HepG2 (cell line): ENCODE results near the gene CBFA2T2. TPM values are rescaled to one million over a fixed set of nuclear protein-coding genes. Genes with fewer than 3 reads are reported as not detected.

ENCODE experiments used
- HNRNPL ChIP-seq: fragments of 200-400 bp; formaldehyde crosslinking; IDR thresholded peaks from 2 replicates; pipeline ENCODE4 v1.6.1; 2017; ENCODE audit warnings: mild to moderate bottlenecking, low read depth, low read length
- RFX5 ChIP-seq: IDR thresholded peaks from 2 replicates; pipeline ENCODE4 v1.6.1; 2011; ENCODE audit warnings: low read depth, low read length, improper control_type of control experiment
- SETDB1 ChIP-seq: sonication (generic); formaldehyde crosslinking; IDR thresholded peaks from 2 replicates; pipeline ENCODE4 v1.5.1; 2020; ENCODE audit warnings: missing genetic modification reagents, mild to moderate bottlenecking, borderline replicate concordance
- SP4 ChIP-seq: sonication (generic); formaldehyde crosslinking; IDR thresholded peaks from 2 replicates; pipeline ENCODE4 v1.8.1; 2023; ENCODE audit warnings: mild to moderate bottlenecking, missing genetic modification reagents
- SSRP1 ChIP-seq: IDR thresholded peaks from 2 replicates; pipeline ENCODE4 v1.6.1; 2016; ENCODE audit warnings: control low read depth
- U2AF1 ChIP-seq: fragments of 200-400 bp; formaldehyde crosslinking; optimal IDR thresholded peaks from 2 replicates; pipeline ENCODE3; 2017; ENCODE audit warnings: mild to moderate bottlenecking, low read depth, low read length
- ZNF275 ChIP-seq: sonication (generic); formaldehyde crosslinking; IDR thresholded peaks from 2 replicates; pipeline ENCODE4 v1.8.0; 2022; ENCODE audit warnings: missing genetic modification reagents, mild to moderate bottlenecking, inconsistent platforms, borderline replicate concordance
- ZNF468 ChIP-seq: sonication (generic); formaldehyde crosslinking; IDR thresholded peaks from 2 replicates; pipeline ENCODE4 v1.8.0; 2022; ENCODE audit warnings: mild to moderate bottlenecking, moderate library complexity, missing genetic modification reagents
- polyA plus RNA-seq, 8 experiments: library from polyadenylated mRNA; depleted of rRNA in 3 of 8; stranded (reverse) in 7 of 8; unstranded in 1 of 8; fragments of >200 nt; fragmentation: Illumina TruSeq in 4 of 8; extraction: Trizol in 4 of 8; gene quantifications; 2 replicates each; pipeline versions ENCODE4 v1.2.1 to v1.2.3, GENCODE V29; 2011 to 2016; ENCODE audit warnings: low read depth in 4 of 8, missing spikeins in 1 of 8, mixed read lengths in 1 of 8; ENCODE audit not compliant: insufficient read depth in 1 of 8
- total RNA-seq, 5 experiments: library from RNA; depleted of rRNA; stranded (reverse); fragments of >200 nt; fragmentation: Illumina TruSeq; extraction: Trizol; gene quantifications; 2 replicates each; pipeline ENCODE4 v1.2.3, GENCODE V29; 2016; ENCODE audit warnings: low read depth in 1 of 5
- TF ChIP-seq, protein P1 (sequence below): sonication (generic); formaldehyde crosslinking; IDR thresholded peaks from 2 replicates; pipeline ENCODE4 v1.4.0; 2020; ENCODE audit warnings: mild to moderate bottlenecking, missing genetic modification reagents, borderline replicate concordance
- TF ChIP-seq, protein P2 (sequence below): sonication (generic); formaldehyde crosslinking; IDR thresholded peaks from 2 replicates; pipeline ENCODE4 v1.4.0; 2020; ENCODE audit warnings: missing genetic modification reagents
- TF ChIP-seq, protein P3 (sequence below): sonication (generic); formaldehyde crosslinking; IDR thresholded peaks from 2 replicates; pipeline ENCODE4 v1.4.0; 2020; ENCODE audit warnings: missing genetic modification reagents
- TF ChIP-seq, protein P4 (sequence below): sonication (generic); formaldehyde crosslinking; IDR thresholded peaks from 2 replicates; pipeline ENCODE4 v1.8.1; 2022; ENCODE audit warnings: mild to moderate bottlenecking, missing genetic modification reagents
- TF ChIP-seq, protein P5 (sequence below): sonication (generic); formaldehyde crosslinking; IDR thresholded peaks from 2 replicates; pipeline ENCODE4 v1.8.1; 2022; ENCODE audit warnings: low read depth, mild to moderate bottlenecking, missing genetic modification reagents

The CBFA2T2 gene
- total and polyA plus RNA-seq, 2 of the 13 experiments (the other 11 are each of a cell fraction or from before 2014, with no cell fraction given): 6.3 to 21.2 TPM

GRCh38 chr20:33688938-33689424 lies 199.1 kb downstream of the CBFA2T2 start (continued):
- TF ChIP-seq, protein P1, sequence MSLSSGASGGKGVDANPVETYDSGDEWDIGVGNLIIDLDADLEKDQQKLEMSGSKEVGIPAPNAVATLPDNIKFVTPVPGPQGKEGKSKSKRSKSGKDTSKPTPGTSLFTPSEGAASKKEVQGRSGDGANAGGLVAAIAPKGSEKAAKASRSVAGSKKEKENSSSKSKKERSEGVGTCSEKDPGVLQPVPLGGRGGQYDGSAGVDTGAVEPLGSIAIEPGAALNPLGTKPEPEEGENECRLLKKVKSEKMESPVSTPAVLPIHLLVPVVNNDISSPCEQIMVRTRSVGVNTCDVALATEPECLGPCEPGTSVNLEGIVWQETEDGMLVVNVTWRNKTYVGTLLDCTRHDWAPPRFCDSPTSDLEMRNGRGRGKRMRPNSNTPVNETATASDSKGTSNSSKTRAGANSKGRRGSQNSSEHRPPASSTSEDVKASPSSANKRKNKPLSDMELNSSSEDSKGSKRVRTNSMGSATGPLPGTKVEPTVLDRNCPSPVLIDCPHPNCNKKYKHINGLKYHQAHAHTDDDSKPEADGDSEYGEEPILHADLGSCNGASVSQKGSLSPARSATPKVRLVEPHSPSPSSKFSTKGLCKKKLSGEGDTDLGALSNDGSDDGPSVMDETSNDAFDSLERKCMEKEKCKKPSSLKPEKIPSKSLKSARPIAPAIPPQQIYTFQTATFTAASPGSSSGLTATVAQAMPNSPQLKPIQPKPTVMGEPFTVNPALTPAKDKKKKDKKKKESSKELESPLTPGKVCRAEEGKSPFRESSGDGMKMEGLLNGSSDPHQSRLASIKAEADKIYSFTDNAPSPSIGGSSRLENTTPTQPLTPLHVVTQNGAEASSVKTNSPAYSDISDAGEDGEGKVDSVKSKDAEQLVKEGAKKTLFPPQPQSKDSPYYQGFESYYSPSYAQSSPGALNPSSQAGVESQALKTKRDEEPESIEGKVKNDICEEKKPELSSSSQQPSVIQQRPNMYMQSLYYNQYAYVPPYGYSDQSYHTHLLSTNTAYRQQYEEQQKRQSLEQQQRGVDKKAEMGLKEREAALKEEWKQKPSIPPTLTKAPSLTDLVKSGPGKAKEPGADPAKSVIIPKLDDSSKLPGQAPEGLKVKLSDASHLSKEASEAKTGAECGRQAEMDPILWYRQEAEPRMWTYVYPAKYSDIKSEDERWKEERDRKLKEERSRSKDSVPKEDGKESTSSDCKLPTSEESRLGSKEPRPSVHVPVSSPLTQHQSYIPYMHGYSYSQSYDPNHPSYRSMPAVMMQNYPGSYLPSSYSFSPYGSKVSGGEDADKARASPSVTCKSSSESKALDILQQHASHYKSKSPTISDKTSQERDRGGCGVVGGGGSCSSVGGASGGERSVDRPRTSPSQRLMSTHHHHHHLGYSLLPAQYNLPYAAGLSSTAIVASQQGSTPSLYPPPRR (CRISPR knock-in tag): peak; percentile 79
- TF ChIP-seq, protein P2, sequence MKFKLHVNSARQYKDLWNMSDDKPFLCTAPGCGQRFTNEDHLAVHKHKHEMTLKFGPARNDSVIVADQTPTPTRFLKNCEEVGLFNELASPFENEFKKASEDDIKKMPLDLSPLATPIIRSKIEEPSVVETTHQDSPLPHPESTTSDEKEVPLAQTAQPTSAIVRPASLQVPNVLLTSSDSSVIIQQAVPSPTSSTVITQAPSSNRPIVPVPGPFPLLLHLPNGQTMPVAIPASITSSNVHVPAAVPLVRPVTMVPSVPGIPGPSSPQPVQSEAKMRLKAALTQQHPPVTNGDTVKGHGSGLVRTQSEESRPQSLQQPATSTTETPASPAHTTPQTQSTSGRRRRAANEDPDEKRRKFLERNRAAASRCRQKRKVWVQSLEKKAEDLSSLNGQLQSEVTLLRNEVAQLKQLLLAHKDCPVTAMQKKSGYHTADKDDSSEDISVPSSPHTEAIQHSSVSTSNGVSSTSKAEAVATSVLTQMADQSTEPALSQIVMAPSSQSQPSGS (CRISPR knock-in tag): no peak
- TF ChIP-seq RFX5 (no peak), ZNF468 (CRISPR knock-in tag) (no peak), ZNF275 (CRISPR knock-in tag) (0 out of 2 replicates have a peak, but pooled peaks have one; percentile 53), SSRP1 (CRISPR knock-in tag) (0 out of 2 replicates have a peak, but pooled peaks have one; percentile 41), U2AF1 (no peak), SETDB1 (CRISPR knock-in tag) (no peak), SP4 (0 out of 2 replicates have a peak, but pooled peaks have one; percentile 34), HNRNPL (0 out of 2 replicates have a peak, but pooled peaks have one; percentile 16)
- TF ChIP-seq, protein P3, sequence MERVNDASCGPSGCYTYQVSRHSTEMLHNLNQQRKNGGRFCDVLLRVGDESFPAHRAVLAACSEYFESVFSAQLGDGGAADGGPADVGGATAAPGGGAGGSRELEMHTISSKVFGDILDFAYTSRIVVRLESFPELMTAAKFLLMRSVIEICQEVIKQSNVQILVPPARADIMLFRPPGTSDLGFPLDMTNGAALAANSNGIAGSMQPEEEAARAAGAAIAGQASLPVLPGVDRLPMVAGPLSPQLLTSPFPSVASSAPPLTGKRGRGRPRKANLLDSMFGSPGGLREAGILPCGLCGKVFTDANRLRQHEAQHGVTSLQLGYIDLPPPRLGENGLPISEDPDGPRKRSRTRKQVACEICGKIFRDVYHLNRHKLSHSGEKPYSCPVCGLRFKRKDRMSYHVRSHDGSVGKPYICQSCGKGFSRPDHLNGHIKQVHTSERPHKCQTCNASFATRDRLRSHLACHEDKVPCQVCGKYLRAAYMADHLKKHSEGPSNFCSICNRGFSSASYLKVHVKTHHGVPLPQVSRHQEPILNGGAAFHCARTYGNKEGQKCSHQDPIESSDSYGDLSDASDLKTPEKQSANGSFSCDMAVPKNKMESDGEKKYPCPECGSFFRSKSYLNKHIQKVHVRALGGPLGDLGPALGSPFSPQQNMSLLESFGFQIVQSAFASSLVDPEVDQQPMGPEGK (CRISPR knock-in tag): peak; percentile 54
- TF ChIP-seq, protein P4, sequence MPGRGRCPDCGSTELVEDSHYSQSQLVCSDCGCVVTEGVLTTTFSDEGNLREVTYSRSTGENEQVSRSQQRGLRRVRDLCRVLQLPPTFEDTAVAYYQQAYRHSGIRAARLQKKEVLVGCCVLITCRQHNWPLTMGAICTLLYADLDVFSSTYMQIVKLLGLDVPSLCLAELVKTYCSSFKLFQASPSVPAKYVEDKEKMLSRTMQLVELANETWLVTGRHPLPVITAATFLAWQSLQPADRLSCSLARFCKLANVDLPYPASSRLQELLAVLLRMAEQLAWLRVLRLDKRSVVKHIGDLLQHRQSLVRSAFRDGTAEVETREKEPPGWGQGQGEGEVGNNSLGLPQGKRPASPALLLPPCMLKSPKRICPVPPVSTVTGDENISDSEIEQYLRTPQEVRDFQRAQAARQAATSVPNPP: 0 out of 2 replicates have a peak, but pooled peaks have one; percentile 41
- TF ChIP-seq, protein P5, sequence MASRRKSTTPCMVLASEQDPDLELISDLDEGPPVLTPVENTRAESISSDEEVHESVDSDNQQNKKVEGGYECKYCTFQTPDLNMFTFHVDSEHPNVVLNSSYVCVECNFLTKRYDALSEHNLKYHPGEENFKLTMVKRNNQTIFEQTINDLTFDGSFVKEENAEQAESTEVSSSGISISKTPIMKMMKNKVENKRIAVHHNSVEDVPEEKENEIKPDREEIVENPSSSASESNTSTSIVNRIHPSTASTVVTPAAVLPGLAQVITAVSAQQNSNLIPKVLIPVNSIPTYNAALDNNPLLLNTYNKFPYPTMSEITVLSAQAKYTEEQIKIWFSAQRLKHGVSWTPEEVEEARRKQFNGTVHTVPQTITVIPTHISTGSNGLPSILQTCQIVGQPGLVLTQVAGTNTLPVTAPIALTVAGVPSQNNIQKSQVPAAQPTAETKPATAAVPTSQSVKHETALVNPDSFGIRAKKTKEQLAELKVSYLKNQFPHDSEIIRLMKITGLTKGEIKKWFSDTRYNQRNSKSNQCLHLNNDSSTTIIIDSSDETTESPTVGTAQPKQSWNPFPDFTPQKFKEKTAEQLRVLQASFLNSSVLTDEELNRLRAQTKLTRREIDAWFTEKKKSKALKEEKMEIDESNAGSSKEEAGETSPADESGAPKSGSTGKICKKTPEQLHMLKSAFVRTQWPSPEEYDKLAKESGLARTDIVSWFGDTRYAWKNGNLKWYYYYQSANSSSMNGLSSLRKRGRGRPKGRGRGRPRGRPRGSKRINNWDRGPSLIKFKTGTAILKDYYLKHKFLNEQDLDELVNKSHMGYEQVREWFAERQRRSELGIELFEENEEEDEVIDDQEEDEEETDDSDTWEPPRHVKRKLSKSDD: no peak
